ENCODE measurements around the gene NFIB.

The NFIB gene

DNA sequence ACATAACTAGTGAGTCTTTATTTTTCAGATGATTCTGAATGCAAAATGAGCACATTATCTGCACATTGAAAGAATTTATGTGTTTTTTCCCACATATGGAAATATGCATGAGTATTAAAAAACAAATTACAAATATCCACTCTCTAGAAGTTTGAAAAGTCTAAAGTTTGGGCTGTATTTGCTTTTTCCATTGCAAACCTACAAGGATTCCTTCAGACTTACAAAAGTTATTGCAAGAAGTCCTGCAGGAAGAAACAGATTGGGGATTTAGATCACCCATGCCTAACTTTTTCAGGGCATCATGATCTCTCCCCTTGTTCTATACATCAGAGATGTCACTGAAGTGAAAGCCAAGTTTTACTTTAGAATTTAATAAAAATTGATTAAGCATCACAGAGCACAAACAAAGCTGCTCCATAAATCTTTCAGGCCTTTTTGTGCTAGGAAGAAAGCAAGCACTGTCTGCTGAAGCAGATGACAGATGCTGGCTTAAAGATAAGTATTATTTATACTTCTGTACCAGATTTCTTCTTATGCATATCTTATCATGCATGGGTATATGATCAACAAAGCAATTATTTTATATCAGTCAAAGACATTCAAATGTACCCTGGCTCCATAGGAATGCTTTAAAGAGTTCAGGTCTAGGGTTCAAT, 71.7 kb downstream of the NFIB start:
- DNase-seq (ENCODE audit: low spot score): no peak

DNA sequence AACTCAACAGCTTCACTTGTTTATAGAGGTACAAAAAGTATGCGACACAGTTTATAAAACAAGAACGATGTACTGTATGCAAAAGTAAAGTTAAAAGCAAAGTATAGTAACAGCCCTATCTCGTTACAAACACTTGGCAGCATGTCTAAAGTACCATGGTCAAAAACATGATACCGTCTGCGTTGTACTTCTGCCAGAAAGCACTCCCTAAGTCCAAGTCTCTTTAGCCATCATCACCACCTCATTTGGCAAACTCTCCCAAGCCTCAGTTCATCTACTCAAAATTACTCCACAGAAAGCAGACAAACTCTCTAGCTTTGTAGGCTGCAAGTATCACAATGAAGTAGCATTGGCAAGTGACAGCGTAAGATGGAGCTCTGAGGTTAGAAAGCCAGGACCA, 73.4 kb downstream of the NFIB start:
- DNase-seq (ENCODE audit: low spot score): no peak

DNA sequence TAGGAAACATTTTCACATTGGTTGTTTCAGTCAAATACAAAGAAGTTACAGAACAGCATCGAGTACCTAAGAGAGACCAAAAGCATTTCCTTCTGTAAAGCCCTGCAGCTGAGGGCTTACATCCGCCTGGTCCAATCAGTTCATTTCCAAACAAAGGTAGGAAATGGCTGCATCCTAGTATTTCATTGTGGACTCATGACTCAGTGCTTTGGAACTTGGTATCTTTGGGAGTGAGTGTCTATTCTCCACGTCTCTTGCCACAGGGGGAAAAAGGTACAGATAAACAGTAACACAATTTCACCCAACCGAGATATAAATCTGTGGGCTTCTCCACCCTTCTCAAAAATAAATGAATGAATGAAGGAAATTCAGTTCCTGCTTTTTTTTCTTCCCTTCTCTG, 75.4 kb downstream of the NFIB start:
- DNase-seq (ENCODE audit: low spot score): no peak

- DNase-seq (ENCODE audit: low spot score): no peak
Observed at GRCh38 chr9:14238079-14238478, 75.9 kb downstream of the NFIB start.

- DNase-seq (ENCODE audit: low spot score): no peak
Observed at GRCh38 chr9:14236591-14236990, 77.3 kb downstream of the NFIB start.

DNA sequence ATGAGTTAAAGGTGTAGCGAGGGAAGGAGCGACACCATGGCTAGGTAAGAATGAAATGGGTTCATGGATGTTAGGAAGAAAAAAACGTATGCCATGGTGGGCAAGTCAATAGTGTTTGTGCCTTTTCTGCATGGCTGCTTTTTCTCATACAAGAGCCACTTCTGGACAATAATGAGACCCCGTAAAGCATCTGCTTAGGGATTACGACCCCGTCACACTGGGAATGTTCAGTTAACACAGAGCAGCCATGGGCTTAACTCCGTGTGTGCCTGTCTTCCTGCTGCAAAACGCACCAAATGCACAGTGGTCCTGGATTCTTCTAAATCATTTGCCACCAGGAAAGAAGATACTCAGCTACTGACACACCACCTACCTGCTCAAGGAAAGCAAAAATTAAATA, 81.8 kb downstream of the NFIB start:
- DNase-seq (ENCODE audit: low spot score): no peak

- DNase-seq (ENCODE audit: low spot score): no peak
Observed at GRCh38 chr9:14231196-14231990, 82.5 kb downstream of the NFIB start.

GRCh38 chr9:14228602-14229001, 85.3 kb downstream of the NFIB start:
- no peak for DNase-seq (ENCODE audit: low spot score)

DNA sequence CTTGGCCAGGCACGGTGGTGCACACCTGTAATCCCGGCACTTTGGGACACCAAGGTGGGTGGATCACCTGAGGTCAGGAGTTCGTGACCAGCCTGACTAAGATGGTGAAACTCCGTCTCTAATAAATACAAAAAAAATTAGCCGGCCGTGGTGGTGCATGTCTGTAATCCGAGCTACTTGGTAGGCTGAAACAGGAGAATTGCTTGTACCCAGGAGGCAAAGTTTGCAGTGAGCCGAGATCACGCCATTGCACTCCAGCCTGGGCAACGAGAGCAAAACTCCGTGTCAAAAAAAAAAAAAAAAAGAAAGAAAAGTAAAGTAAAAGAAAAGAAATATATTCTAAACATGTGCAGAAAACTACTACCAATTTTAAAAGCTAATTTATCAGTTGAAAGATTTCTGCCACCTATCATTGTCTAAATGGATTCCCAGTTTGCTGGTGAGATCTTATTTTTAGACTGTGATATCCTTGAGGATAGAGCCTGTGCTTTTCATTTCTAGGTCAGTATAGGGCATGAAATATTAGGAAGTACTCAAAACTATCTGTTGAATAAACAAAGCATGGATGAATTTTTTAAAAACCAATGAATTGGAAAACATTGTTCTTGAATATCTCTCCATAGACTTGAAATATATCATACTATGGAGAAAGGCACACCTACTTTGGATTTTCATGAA, 86.9 kb downstream of the NFIB start:
- no peak for DNase-seq (ENCODE audit: low spot score)

DNA sequence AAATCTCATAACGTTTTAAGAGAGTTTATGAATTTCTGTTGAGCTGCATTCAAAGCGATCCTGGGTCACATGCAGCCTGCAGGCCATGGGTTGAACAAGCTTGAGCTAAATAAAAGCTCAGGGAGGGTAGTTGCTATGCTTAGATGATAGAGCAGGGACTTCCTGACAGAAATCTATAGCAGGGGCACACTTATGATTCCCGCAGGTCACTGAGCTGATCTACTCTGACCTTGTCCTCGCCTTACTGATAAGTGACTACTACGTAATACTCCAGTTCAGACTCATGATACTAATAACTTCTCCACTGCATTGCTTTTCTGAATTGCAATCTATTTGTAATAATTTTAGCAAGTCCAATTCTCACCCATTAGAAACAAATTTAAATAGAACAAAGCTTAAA, 90.9 kb downstream of the NFIB start:
- no peak for DNase-seq (ENCODE audit: low spot score)

DNA sequence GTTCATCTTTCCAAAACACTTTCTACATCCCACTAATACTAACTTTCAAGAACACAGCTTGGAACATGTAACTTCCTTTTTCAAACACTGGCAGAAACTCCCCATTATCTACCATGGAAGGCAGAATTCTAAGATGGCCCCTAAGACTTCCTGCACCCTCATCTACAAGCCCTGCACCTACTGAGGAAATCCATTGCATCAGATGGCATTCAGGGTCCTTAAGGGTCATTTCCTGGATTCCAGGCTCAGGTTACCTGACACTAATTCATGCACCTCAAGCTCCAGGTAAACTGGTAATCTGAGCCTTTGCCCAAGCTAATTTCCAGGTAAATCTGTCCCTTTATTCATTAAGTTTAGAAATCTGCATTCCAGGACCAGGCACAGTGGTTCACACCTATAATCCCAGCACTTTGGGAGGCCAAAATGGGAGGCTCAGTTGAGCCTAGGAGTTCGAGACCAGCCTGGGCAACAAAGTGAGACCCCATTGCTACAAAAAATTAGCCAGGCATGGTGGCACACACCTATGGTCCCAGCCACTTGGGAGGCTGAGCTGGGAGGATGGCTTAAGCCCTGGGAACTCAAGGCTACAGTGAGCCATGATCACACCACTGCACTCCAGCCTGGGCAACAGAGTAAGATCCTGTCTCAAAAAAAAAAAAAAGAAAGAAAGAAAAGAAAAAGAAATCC, 91.6 kb downstream of the NFIB start:
- no peak for DNase-seq (ENCODE audit: low spot score)

GRCh38 chr9:14221558-14221957, 92.4 kb downstream of the NFIB start:
- no peak for DNase-seq (ENCODE audit: low spot score)

GRCh38 chr9:14221119-14221518, 92.8 kb downstream of the NFIB start:
- DNase-seq (ENCODE audit: low spot score): no peak

DNA sequence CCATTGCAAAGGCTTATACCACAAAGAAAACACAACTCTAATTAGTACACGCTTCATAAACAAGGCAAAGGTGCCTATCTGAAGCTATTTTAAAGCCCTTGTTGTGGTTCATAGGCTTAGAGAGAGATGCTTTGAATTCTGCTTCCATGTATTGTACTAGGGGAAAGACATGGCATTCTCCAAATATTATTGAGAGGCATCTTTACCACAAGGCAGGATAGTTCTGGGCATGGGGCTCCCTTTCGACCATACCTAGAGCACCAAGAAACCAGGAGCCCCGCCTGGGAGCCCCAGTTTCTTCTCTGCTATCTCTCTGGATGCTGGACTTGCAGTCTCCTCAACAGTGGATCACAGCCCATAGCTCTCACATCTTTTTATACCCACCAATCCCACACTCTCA, 93.7 kb downstream of the NFIB start:
- no peak for DNase-seq (ENCODE audit: low spot score)

DNA sequence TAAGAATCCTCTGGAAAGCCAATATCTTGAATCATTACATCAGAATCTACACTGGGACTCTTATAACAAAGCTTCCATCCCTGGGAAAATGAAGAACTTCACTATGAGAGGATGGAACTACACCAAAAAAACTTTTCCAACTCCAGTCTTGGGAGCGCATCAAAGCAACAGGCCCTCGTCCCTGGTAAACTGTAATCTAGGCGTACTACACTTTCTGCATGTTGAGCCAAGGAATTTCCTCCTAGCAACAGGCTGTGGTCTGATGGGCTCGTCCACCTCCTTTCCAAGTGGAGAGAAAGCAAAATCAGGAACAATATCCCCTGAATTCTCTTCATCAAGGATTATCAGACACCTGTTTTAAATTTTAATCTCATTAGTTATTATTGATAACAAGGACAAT, 94.1 kb downstream of the NFIB start:
- DNase-seq (ENCODE audit: low spot score): no peak

GRCh38 chr9:14218253-14218652, 95.7 kb downstream of the NFIB start:
- DNase-seq (ENCODE audit: low spot score): no peak

- no peak for DNase-seq (ENCODE audit: low spot score)
Observed at GRCh38 chr9:14216612-14217194, 97.2 kb downstream of the NFIB start.

- no peak for DNase-seq (ENCODE audit: low spot score)
Observed at GRCh38 chr9:14215614-14216013, 98.3 kb downstream of the NFIB start.

GRCh38 chr9:14214693-14215092, 99.2 kb downstream of the NFIB start:
- no peak for DNase-seq (ENCODE audit: low spot score)

DNA sequence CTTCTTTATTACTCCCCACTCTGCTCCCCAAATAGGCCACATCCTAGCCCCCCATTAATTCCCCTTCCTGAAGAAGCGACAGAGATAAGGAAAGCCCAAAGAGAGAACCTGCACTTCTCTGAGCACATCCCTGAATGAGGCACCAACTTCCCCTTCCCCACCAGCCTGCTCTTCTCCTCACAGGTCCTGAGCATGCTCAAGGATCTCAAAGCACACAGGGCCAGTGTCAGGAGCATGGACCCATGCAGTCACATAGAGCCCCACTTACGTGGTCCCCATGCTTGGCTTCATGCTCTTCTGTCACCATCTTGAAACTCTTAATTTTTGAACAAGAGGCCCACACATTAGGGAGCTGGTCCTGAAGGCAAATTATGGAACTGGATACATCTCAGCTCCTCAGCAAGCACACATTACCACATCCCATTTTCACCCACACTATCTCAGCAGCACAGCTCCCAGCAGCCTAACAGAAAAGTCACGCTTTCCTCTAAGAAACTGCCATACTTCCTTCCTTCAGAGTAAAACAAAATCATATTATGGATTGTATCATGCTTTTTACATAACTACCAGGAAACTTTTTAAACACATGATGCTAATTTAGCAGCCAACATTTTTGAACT, 99.8 kb downstream of the NFIB start:
- DNase-seq (ENCODE audit: low spot score): no peak

DNA sequence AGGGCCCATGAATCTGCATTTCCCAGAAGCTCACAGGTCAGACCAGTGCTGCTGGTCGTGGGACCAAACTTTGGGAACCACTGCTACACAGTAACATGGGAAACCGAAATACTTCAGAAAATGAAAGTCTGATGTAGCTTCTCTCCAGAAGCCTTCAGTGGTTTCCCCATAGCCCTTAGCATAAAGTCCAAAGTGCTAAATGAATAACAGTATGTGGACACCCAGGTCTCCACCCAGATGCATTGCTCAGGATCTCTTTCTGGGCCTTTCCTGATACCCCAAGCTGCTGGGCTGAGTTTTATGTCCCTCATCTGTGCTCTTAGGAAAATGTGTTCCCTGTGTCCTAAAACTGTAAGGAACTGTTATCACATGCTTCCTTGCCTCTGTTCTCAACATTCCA, 100.4 kb downstream of the NFIB start:
- no peak for DNase-seq (ENCODE audit: low spot score)
